NCI-H2196 (cell line): ENCODE measurements around the gene TNFAIP8L3.
"Not testable (repeated sequence)": the region's sequence is repeated elsewhere in the genome, so short reads cannot be mapped to it uniquely, and the experiment has no call there.

Experiments used
- DNase-seq: peaks from one replicate; lab custom pipeline; 2025; ENCODE audit not compliant: unreplicated experiment; lab: John Stamatoyannopoulos, UW

TNFAIP8L3 gene

DNA sequence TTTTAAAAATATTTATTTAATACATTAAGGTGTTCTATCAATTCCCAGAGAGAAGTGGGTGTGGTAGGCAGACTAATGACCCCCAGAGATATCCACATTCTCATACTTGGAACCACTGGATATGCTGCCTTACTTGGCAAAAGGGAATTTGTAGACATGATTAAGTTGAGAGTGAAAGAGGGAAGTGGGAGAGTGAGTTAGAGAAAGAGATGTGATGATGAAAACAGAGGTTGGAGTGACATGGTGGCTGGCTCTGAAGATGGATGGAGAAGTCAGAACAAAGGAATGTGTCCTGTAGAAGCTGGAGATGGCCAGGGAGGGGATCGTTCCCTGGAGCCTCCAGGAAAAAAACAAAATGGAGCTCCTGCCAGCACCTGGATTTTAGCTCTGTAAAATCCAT is 32.0 kb downstream of the TNFAIP8L3 start:
- DNase-seq: no peak

DNA sequence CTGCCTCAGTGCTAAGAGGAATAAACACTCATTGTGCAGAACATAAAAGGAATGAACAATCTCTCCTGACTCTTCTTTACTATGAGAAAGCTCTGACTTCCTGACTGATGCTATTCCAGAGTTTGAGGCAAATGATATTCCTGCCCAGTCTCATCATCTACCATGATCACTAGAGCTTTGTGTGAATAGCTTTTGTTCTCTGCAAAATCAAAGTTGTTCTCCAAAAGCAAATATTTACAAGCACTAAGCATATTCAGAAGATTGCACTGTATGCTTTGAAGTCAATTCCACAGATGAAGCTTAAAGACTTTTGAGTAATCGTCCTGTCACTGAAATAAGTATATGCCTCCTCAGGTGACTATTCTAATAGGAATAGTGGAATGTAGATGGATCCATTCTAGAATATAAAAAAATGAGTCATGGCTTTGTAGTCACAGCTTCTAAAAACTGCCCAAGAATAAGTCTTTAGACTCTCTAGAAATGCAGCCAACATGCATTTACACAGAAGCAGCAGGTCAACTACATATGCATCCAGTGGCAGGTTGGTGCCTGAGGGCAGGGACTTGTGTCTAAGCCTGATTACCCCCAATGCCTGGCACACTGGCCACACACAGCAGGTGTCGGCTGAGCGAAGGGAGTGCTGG is 34.6 kb downstream of the TNFAIP8L3 start:
- DNase-seq: no peak

DNA sequence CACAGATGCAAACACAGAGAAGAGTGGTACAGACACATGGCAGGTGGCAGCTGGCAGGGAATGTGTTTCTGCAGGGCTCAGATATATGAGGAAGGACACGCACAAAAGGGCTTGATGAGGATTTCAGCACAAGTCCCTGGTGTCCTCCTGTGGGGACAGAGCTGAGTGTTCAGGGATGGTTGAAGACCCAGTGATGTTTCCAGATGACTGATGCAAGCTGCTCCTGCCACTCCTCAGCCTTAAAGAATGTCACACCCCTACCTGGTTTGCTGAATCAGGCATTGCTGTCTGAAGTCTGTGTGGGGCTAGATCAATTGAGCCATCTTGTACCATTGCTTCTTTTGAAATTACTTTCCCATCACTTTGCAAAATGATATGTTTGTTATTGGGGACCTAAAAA is 40.2 kb downstream of the TNFAIP8L3 start:
- no peak for DNase-seq

DNA sequence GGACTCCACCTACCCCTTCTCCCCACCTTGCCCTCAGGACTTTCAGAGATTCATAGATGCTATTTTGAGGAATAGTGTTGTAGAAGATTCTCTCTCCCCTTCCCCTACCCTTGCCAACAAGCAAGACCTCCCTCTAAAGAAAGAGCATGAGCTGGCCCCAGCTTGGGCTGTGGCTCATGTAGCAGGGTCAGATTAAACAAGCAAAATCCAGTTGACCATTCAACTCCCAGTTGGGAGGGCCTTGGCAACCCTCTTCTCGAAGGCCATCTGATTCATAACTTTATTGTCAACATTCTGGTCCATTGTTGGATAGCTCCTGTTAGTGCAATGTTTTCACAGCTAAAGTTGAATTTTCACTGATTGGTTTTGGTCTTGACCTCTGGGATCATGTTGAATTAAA is 41.1 kb downstream of the TNFAIP8L3 start:
- no peak for DNase-seq

DNA sequence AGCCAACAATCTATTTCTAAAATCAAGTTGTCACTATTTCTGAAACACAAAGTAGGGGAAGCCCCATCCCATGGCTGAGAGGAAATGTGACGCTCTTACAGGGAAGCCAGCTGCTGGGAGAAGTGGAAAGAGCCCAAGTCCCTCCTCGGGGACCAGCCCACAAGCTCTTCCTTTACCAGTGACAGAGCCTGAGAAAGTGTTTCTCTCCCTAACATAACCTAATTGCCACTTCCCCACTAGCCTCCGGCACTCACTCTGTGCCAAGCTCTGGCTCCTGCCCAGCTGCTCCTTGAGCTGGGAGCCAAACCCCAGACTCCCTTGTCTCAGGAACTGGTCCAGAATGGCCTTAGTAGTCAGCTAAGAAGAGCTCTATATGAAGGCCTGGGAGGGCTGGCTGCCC is 42.9 kb downstream of the TNFAIP8L3 start:
- peak; percentile 12 for DNase-seq

DNA sequence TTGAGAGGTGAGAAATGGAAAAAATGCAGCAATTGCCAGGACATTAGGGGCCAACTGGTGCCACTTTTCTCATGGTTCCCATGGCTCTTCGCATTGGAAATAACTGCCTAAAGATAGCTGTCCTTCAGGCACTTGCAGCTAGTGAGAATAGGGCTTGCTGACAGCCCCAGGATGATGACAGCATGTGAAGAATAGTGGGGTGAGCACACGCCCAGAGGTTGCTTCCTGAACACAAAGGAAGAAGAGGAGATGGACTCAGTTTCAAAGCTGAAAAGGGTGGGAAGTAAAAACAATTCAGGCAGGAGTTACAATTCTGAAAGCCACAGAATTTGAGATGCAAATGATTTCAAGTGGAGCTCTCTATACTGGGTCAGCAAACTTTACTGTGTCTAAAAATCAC is 45.6 kb downstream of the TNFAIP8L3 start:
- DNase-seq: no peak

DNA sequence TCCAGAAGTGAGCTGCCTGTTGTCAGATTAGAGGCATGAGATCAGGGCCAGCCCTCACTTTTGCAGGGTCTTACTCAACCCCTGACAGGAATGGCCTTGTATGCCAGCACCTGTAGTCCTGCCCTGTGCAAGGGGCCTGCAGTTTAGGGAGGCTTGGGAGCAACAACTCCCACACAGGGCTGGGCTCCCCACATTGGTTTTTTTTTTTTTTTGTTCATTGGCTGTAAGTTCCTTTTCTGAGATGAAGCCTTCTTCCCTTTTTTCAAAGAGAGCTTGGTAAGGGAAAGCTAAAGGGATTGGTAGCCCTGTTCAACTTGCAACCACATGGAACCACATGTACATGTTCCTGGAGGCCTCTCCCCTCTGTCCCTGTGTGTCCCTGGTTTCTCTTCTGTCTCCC is 46.4 kb downstream of the TNFAIP8L3 start:
- no peak for DNase-seq

DNA sequence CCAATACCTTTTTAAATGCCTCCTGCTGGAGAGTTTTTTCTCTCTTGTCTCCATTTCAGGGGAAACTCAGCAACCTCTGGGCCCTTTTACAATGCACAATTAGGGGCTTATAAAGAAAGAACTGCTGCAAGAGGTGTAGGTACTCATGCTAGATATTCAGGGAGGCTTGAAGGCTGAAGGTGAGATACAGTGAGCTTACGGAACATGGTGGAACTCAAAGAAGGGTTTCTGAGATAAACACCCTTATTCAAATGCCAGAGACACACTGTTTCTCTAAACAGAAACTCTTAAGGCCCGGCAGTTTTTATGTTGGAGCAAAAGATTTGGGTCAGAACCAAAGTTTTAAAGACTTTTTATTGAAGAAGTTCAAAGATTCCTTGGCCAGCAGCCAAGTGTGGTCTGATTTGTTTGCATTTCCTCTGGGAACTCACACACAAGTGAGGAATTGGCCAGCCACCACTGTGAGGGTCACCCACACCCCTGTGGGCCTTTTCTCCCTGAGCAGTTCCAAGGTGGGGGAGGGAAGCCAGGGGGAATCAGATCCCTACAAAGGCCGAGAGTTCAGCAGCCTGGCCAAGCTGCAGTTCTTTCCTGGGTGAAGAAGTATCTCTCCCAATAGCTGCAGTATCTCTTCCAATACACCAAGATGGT is 47.8 kb downstream of the TNFAIP8L3 start:
- DNase-seq: no peak

DNA sequence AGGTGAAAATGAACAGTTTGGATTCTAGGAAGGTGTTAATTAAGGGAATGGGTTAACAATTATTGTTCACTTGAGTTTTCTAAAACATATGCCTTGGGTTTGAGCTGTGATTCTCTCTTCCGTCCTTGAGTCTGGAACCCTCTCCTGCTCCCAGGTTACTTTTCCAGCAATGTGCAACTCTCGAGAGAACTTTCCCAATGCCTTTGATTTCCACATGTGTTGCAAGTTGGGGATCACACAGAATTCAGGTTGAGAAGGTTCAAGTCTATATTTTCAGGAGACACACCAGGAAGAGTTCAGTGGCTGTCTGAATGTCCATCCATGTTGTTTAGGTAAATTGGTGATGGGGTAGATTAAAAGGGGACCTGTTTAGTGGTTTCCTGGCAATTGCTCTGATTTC is 48.7 kb downstream of the TNFAIP8L3 start:
- no peak for DNase-seq

DNA sequence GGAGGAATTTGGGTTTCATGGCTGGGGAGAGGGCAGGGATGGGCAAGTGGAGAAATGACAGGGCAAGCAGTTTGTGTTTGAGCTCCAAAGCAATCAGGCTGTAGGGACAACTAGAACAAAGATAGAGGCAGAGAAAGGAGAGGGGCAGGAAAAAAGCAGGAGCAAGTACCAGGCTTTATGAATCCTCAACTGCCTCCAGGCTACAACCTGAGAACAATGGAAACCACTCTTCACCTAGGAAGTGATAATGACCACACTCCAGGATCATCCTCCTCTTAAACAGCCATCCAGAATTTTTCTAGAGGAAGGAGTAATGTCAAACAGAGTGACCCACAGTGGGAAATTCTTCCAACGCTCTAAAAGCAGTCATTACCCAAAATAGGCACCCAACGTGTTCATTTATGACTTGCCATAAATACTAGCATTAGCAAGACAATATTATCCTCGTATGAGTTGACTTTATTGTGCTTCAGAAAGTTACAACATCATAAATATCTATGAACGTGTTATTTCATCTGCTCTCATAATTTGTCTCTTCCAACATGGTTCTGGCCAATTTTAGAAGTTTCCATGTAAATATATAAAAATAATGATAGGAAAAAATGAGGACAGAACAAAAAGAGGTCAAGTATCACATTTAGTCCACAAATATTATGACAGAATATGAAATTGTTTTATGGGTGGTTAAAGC is 50.5 kb downstream of the TNFAIP8L3 start:
- no peak for DNase-seq

DNA sequence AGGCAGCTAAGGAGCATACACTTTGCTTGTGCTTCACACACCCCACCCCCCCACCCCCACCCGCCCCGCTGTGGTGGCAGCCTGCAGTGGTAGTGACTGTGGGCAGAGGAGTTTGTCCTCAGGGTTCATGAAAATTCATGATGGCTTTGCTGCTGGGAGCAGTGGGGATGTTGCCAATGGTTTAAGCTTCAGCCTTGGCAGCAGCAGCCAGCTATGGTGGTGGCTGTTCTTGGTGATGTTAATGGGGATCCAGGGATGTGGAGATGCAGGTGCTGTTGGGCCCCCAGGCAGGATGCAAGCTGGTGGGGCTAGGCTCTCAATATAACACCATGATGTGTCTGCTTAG is 55.8 kb downstream of the TNFAIP8L3 start:
- DNase-seq: no peak

DNA sequence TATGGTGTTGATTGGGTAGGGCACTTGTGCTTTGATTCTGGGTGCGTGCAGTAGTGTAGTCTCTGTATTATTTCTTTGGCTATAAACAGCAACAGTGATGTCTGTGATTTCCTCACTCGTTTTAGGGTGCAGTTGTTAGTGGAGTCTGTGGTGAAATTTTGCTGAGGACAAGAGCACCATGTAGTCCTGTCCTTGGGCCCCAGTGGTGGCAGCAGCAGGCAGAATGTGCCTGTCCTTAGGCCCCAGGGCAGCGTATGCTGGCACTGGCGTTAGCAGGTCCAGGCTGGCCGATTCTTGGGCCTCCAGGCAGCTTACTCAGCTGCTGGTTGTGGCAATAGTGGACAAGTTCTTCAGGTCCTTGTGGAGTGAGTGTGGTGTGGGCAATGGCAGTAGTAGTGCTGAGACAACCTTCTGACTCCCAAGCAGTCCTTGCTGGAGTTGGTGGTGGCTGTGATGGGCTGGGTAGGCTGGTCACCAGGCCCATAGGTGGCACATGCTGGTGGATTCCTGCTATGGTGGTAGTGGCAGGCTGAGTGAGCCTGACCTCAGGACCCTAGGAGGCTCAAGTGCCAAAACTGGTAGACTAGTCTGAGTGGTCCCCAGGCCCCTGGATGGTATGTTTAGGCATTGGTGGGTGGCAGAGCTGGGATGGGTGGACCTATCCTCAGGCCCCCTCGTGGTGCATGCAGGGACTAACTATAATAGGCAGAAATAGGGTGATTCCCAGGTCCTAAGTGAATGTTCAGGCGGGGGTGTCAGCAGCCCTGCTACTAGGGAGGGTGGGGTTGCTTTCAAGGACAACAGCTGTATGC is 56.3 kb downstream of the TNFAIP8L3 start:
- DNase-seq: no peak

DNA sequence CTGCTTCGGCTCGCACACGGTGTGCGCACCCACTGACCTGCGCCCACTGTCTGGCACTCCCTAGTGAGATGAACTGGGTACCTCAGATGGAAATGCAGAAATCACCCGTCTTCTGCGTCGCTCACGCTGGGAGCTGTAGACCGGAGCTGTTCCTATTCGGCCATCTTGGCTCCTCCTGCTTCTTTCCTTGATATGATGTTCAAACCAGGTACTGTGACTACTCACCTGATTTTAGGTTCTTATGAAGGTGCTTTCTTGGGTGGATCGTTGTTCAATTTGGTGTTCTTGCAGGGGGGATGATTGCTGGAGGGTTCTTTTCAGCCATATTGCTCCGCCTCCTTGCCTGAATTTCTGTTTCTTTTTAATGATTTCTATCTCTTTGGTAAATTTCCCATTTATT is 57.2 kb downstream of the TNFAIP8L3 start:
- not testable (repeated sequence) for DNase-seq

DNA sequence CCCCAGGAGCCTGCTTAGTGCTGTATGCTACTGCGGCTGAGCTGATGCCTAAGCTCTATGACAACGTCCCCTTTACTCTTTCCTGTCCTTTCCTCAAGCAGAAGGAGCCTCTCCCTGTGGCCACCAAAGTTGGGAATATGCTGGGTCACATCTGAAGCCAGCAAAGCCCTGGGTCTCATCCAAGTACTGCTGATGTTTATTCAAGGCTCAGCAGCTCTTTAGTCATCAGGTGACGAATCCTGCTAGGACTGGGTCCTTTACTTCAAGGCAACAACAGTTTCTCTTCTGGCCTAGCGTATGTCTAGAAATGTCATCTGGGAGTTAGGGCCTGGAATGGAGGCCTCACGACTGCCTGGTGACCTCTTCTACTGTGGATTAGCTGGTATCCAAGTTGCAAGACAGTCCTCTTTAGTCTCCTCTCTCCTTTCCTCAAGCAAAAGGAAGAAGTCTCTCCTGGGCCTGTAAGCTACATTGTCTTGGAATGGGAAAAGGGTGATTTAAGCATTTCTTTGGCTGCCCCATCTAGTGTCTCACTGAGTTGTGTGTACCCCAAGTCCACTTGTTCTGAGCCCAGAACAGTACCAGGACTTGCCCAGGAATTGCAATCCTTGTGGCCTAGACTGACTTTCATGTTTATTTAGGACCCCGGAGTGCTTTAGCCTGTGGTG is 63.9 kb downstream of the TNFAIP8L3 start:
- no peak for DNase-seq

DNA sequence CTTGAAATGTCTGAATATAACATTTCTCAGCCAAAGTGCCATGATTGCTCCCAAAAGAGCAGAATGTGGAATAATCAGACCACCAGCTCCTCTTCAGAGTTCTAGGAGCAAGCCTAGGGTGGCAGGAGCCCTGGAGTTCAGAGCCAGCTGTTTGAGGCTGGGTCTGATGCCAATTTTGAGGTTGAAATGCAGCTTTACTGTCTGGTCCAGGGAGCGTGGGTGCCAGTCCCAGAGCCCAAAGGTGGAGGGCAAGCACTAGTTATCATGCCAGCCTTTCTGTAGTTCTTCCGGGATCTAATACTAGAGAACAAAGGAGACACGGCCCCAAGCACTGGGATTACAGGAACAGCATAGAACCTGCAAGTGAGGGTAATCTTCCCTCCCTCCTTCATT is 69.3 kb downstream of the TNFAIP8L3 start:
- no peak for DNase-seq

DNA sequence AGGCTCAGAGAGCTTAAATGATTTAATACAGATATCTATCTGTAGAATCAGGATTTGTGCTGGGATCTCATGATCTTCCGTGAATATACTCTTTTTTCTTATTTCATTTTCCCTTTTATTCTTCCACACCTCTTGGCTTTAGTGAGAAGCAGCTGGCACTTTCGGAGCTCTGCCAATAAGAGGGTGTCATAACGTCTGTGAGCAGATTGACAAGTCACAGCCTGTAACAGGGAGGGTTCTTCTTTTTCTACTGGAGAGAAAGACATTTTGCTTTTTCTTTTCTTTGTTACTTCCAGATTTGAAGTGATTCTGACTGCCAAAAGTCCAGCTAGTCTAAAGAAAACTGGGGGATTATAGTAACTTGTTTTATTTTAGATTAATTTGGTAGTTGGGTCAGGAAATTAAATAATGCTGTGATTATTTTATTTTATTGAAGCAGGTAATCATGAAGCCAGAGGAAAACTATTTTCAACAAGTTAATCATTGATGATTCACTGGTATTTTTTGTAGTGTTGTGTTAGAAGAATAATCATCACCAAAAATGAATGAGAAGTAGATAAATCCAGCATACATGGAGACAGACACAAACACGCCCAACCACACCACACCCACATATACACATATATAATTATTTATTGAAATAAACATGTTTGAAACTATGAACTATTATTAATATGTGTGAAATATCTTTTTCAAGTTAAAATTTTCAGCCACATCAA is 69.8 kb downstream of the TNFAIP8L3 start:
- no peak for DNase-seq

DNA sequence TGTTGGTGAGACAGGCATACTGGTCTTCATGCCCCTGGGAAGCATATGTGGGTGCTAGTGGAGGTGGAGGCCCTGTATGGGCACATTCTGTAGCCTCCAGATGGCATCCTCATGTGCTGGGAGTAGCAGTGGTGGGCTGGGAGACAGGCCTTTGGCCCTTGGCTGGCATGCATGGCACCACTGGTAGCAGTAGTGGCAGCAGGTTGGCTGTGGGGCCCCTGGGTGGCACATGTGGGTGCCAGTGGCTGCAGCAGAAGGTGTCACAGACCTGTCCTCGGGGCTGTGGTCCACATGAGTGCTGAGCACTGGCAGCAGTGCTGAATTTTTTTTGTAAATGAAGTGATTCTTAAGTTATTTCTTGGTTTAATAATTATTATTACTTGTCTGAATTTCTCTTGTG is 71.2 kb downstream of the TNFAIP8L3 start:
- no peak for DNase-seq

DNA sequence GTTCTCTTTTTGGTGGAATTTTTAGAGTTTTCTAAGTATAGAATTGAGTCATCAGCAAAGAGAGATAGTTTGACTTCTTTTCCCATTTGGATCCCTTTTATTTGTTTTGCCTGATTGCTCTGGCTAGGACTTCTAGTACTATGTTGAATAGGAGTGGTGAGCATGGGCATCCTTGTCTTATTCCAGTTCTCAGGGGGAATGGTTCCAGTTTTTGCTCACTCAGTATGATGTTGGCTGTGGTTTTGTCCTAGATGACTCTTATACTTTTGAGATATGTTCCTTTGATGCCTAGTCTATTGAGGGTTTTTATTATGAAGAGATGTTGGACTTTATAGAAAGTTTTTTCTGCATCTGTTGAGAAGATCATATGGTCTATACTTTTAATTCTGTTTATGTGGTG is 72.5 kb downstream of the TNFAIP8L3 start:
- no peak for DNase-seq

DNA sequence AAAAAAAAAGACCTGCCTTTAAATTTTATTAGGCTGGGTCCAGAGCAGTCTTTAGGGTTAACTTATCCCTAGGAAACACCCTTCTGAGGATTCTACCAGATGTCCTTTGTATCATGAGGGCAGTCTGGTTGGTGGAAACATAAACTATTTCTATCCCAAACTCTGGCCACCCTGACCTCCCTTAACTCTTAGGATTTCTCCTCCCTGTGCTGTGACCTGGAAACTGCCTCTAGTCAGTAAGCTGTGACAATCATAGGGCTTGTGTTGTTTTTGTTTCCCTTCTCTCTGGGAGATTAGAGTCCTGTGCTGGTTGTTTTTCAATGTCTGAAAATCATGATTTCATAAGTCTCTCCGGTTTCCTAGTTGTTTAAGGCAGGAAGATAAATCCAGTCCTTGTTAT is 78.1 kb downstream of the TNFAIP8L3 start:
- DNase-seq: no peak

DNA sequence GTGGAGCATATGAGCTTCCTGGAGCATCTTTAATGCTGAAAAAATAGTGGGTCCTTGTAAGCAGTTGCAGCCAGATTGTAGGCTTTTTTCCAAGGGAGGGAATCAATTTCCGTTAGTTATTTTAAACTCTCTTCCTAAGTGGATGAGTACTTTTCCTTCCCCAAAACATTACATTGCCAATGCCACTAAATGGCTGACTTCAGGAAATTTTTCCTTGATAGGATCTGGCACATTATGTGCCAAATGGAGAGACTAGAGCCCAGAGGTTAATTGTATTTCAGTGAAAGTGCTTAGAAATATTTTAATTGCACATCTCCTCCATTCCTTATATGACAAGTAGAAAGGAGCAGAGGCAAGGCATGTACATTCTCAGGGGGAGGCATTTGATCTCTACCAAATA is 83.5 kb downstream of the TNFAIP8L3 start:
- DNase-seq: no peak
